BJ (cell line): ENCODE data around the gene BAZ1A. TPM values are rescaled to one million over a fixed set of nuclear protein-coding genes. Genes with fewer than 3 reads are reported as not detected.

ENCODE experiments used
- CTCF ChIA-PET: fragments of 350-600 bp; formaldehyde crosslinking; extraction: SDS; loops from one replicate; lab custom pipeline; 2021; ENCODE audit warnings: antibody characterized with exemption, inconsistent platforms; lab: Yijun Ruan, JAX
- POLR2A ChIA-PET: fragments of 300-600 bp; sonication (Branson Sonifier 250); formaldehyde crosslinking; extraction: SDS; loops from one replicate; lab custom pipeline; 2021; ENCODE audit warnings: antibody characterized with exemption; lab: Charles Lee
- DNase-seq: peaks from one replicate; pipeline ENCODE4 v3.0.0-alpha.2; 2011; ENCODE audit warnings: low read depth
- H3K27me3 ChIP-seq: 2 replicates; pipeline ENCODE4 v1.6.0; 2011; ENCODE audit warnings: low read length; ENCODE audit not compliant: control insufficient read depth, insufficient read depth
- H3K36me3 ChIP-seq: 2 replicates; pipeline ENCODE4 v1.5.1; 2011; ENCODE audit warnings: low read length; ENCODE audit not compliant: control insufficient read depth, insufficient read depth
- H3K4me3 ChIP-seq: 2 replicates; pipeline ENCODE4 v1.5.1; 2011; ENCODE audit warnings: low read depth, mild to moderate bottlenecking, control low read depth, low read length
- CTCF ChIP-seq: IDR thresholded peaks from 2 replicates; pipeline ENCODE4 v1.5.1; 2011; ENCODE audit warnings: low read depth, mild to moderate bottlenecking, control low read depth, inconsistent platforms, low read length, moderate library complexity; ENCODE audit not compliant: insufficient read depth
- polyA plus RNA-seq: library from polyadenylated mRNA; depleted of rRNA; stranded (reverse); fragments of >200 nt; gene quantifications from 2 replicates; pipeline ENCODE4 v1.2.3, GENCODE V29; 2011

The BAZ1A gene
- polyA plus RNA-seq, 1 experiment = 8.9 TPM

- TF ChIP-seq CTCF = no peak
- Histone ChIP-seq H3K4me3 (no peak overlapping the region), H3K36me3 (peaks cover 3% of the 10 kb centered on the region), H3K27me3 (no peaks in the 10 kb centered on the region)
- ChIA-PET CTCF (interaction anchor here (0.6 to 1.3 kb wide), 2 partner anchors 77 to 998 kb away, joined by 3 to 4 read pairs; no protein-coding TSS in a partner anchor), POLR2A (no interaction called here)
- DNase-seq = no peak
Measured at GRCh38 chr14:34776611-34777010, 98.5 kb downstream of the BAZ1A start.

- no peak overlapping the region for H3K4me3 ChIP-seq
Measured at GRCh38 chr14:34775922-34776321, 99.2 kb downstream of the BAZ1A start.

GRCh38 chr14:34775342-34775741 lies 99.8 kb downstream of the BAZ1A start:
- no peaks in the 10 kb centered on the region for H3K27me3 ChIP-seq

More at GRCh38 chr14:34775922-34776321, 99.2 kb downstream of the BAZ1A start:
- no peak for DNase-seq
- ChIA-PET POLR2A (no interaction called here), CTCF (no interaction called here)
- no peak for TF ChIP-seq CTCF
- no peaks in the 10 kb centered on the region for H3K27me3 ChIP-seq
- H3K36me3 ChIP-seq = peaks cover 3% of the 10 kb centered on the region

GRCh38 chr14:34770901-34771300 lies 104.3 kb downstream of the BAZ1A start:
- peaks cover 1% of the 10 kb centered on the region for H3K36me3 ChIP-seq
- TF ChIP-seq CTCF = no peak
- DNase-seq = no peak
- H3K27me3 ChIP-seq = no peaks in the 10 kb centered on the region
- H3K4me3 ChIP-seq = no peak overlapping the region
- POLR2A ChIA-PET = no interaction called here
- CTCF ChIA-PET = interaction anchor here (0.7 kb wide), 1 partner anchor 659 kb away, joined by 3 read pairs; no protein-coding TSS in a partner anchor

More at GRCh38 chr14:34775342-34775741, 99.8 kb downstream of the BAZ1A start:
- ChIA-PET CTCF (no interaction called here), POLR2A (no interaction called here)
- TF ChIP-seq CTCF = no peak
- H3K36me3 ChIP-seq = peaks cover 4% of the 10 kb centered on the region
- H3K4me3 ChIP-seq = no peak overlapping the region
- no peak for DNase-seq

GRCh38 chr14:34766606-34767005 lies 108.6 kb downstream of the BAZ1A start:
- Histone ChIP-seq H3K27me3 (no peaks in the 10 kb centered on the region), H3K36me3 (peaks cover 1% of the 10 kb centered on the region; the same call in 1 of the 2 replicates), H3K4me3 (no peak overlapping the region)
- peak; percentile 25 for DNase-seq
- ChIA-PET POLR2A (no interaction called here), CTCF (interaction anchor here (1.0 to 1.7 kb wide), 4 partner anchors 33 to 202 kb away, joined by 3 to 4 read pairs (median 3); no protein-coding TSS in a partner anchor)
- TF ChIP-seq CTCF = no peak
